GM23338 (cell line): ENCODE results near the gene OR5L2. TPM values are rescaled to one million over a fixed set of nuclear protein-coding genes. Genes with fewer than 3 reads are reported as not detected.

Experiments used
- ATAC-seq: fragments of 200-7000 bp; cut with Tn5 transposase; 3 replicates; pipeline ENCODE4 v1.9.1; 2020
- DNase-seq: peaks from one replicate; pipeline ENCODE4 v3.0.0-alpha.2; 2015; ENCODE audit warnings: low spot score
- H2AFZ ChIP-seq: fragments of 200-600 bp; sonication (generic); 2 replicates; pipeline ENCODE4 v1.8.0; 2016; ENCODE audit warnings: antibody characterized with exemption, mild to moderate bottlenecking, moderate library complexity
- H3F3A ChIP-seq: fragments of 200-600 bp; sonication (generic); replicated peaks from 2 replicates; pipeline ENCODE4 v1.8.0; 2017; ENCODE audit warnings: antibody characterized with exemption, mixed run types, low read depth
- H3K27ac ChIP-seq: fragments of 200-600 bp; sonication (generic); 2 replicates; pipeline ENCODE4 v1.6.1; 2016; ENCODE audit warnings: low read depth
- H3K27me3 ChIP-seq: fragments of 200-600 bp; sonication (generic); 2 replicates; pipeline ENCODE4 v1.8.0; 2016; ENCODE audit warnings: mild to moderate bottlenecking, mixed run types, moderate library complexity; ENCODE audit not compliant: insufficient read depth
- H3K36me3 ChIP-seq: fragments of 200-600 bp; sonication (generic); 2 replicates; pipeline ENCODE4 v1.8.0; 2016; ENCODE audit warnings: mild to moderate bottlenecking; ENCODE audit not compliant: insufficient read depth
- H3K4me1 ChIP-seq: fragments of 200-600 bp; sonication (generic); 2 replicates; pipeline ENCODE4 v1.8.0; 2016; ENCODE audit warnings: mild to moderate bottlenecking, moderate library complexity; ENCODE audit not compliant: insufficient read depth
- H3K4me2 ChIP-seq: fragments of 200-600 bp; sonication (generic); 2 replicates; pipeline ENCODE4 v1.7.1; 2017; ENCODE audit warnings: mixed run types
- H3K4me3 ChIP-seq: fragments of 200-600 bp; sonication (generic); 2 replicates; pipeline ENCODE4 v1.6.1; 2016; ENCODE audit warnings: mixed run types
- H3K79me2 ChIP-seq: fragments of 200-600 bp; sonication (generic); replicated peaks from 2 replicates; pipeline ENCODE4 v1.8.0; 2017; ENCODE audit warnings: mild to moderate bottlenecking; ENCODE audit not compliant: insufficient read depth
- H3K9me2 ChIP-seq: fragments of 200-600 bp; sonication (generic); 2 replicates; pipeline ENCODE4 v1.8.0; 2017; ENCODE audit not compliant: insufficient read depth
- H4K20me1 ChIP-seq: fragments of 200-600 bp; sonication (generic); replicated peaks from 2 replicates; pipeline ENCODE4 v1.8.0; 2017; ENCODE audit warnings: mild to moderate bottlenecking; ENCODE audit not compliant: insufficient read depth
- H3K27ac Mint-ChIP-seq: 2 replicates; pipeline ENCODE4 v1.8.0; 2020; ENCODE audit warnings: inconsistent platforms, mild to moderate bottlenecking, moderate library complexity, mixed read lengths
- H3K27me3 Mint-ChIP-seq: 3 replicates; pipeline ENCODE4 v1.8.0; 2022; ENCODE audit warnings: low read depth, mild to moderate bottlenecking, moderate library complexity, mixed read lengths, inconsistent platforms; ENCODE audit not compliant: insufficient read depth, poor library complexity
- H3K36me3 Mint-ChIP-seq: 3 replicates; pipeline ENCODE4 v1.8.0; 2021; ENCODE audit warnings: low read depth, mild to moderate bottlenecking, inconsistent platforms, moderate library complexity, mixed read lengths
- H3K4me1 Mint-ChIP-seq: 3 replicates; pipeline ENCODE4 v1.8.0; 2020; ENCODE audit warnings: mild to moderate bottlenecking, inconsistent platforms, mixed read lengths
- H3K4me3 Mint-ChIP-seq: 3 replicates; pipeline ENCODE4 v1.8.0; 2021; ENCODE audit warnings: moderate library complexity, mild to moderate bottlenecking, inconsistent platforms, mixed read lengths
- H3K9me3 Mint-ChIP-seq: 3 replicates; pipeline ENCODE4 v1.8.0; 2020; ENCODE audit warnings: moderate library complexity, mild to moderate bottlenecking, inconsistent platforms, mixed read lengths
- polyA plus RNA-seq: library from polyadenylated mRNA; unstranded; fragments of >200 nt; fragmentation: Nextera tagmentation; extraction: Ambion mirVana; gene quantifications from 2 replicates; pipeline ENCODE4 v1.2.1, GENCODE V29; 2016
- total RNA-seq: library from RNA; depleted of rRNA; stranded (reverse); fragments of >200 nt; shearing (Covaris generic); gene quantifications from 2 replicates; pipeline ENCODE4 v1.2.3, GENCODE V29; 2014
- TF ChIP-seq, protein P1 (sequence below): fragments of 250-450 bp; sonication (Bioruptor Pico); IDR thresholded peaks from 2 replicates; pipeline ENCODE4 v1.5.0; 2020; ENCODE audit warnings: mild to moderate bottlenecking, moderate library complexity
- TF ChIP-seq, protein P2 (sequence below): IDR thresholded peaks from one replicate; pipeline ENCODE4 v1.6.1; 2018; ENCODE audit warnings: antibody characterized with exemption; ENCODE audit not compliant: unreplicated experiment
- TF ChIP-seq, protein P3 (sequence below), 2 experiments: fragments of 200-600 bp in 1 of 2; sonication (generic) in 1 of 2; conservative IDR thresholded peaks; 2 replicates each; pipeline versions ENCODE4 v1.5.1 to v1.6.1; 2016 to 2017; ENCODE audit warnings: antibody characterized with exemption in 2 of 2, low read depth in 2 of 2, mild to moderate bottlenecking in 2 of 2, moderate library complexity in 1 of 2

OR5L2 gene
- total and polyA plus RNA-seq, 2 experiments from 2014 or later = not detected

DNA sequence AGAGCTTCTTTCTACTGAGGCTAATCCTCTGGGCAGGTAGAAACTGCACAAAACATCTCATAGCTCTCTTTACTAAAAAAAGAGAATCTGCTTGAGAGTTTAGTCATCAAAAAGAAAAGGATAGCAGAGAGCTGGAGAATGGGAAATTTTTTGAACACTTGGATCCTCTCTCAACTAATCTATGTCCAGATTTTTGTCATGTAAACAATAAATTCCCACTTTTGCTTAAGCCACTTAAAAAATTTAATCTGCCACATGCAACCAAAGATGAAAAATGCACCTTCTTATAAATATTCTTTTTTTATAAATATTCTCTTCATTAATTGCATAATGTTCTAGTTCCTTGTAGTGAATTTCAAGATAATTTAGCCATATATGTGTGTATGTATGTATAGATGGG is 22.0 kb downstream of the OR5L2 start (continued):
- TF ChIP-seq, protein P1, sequence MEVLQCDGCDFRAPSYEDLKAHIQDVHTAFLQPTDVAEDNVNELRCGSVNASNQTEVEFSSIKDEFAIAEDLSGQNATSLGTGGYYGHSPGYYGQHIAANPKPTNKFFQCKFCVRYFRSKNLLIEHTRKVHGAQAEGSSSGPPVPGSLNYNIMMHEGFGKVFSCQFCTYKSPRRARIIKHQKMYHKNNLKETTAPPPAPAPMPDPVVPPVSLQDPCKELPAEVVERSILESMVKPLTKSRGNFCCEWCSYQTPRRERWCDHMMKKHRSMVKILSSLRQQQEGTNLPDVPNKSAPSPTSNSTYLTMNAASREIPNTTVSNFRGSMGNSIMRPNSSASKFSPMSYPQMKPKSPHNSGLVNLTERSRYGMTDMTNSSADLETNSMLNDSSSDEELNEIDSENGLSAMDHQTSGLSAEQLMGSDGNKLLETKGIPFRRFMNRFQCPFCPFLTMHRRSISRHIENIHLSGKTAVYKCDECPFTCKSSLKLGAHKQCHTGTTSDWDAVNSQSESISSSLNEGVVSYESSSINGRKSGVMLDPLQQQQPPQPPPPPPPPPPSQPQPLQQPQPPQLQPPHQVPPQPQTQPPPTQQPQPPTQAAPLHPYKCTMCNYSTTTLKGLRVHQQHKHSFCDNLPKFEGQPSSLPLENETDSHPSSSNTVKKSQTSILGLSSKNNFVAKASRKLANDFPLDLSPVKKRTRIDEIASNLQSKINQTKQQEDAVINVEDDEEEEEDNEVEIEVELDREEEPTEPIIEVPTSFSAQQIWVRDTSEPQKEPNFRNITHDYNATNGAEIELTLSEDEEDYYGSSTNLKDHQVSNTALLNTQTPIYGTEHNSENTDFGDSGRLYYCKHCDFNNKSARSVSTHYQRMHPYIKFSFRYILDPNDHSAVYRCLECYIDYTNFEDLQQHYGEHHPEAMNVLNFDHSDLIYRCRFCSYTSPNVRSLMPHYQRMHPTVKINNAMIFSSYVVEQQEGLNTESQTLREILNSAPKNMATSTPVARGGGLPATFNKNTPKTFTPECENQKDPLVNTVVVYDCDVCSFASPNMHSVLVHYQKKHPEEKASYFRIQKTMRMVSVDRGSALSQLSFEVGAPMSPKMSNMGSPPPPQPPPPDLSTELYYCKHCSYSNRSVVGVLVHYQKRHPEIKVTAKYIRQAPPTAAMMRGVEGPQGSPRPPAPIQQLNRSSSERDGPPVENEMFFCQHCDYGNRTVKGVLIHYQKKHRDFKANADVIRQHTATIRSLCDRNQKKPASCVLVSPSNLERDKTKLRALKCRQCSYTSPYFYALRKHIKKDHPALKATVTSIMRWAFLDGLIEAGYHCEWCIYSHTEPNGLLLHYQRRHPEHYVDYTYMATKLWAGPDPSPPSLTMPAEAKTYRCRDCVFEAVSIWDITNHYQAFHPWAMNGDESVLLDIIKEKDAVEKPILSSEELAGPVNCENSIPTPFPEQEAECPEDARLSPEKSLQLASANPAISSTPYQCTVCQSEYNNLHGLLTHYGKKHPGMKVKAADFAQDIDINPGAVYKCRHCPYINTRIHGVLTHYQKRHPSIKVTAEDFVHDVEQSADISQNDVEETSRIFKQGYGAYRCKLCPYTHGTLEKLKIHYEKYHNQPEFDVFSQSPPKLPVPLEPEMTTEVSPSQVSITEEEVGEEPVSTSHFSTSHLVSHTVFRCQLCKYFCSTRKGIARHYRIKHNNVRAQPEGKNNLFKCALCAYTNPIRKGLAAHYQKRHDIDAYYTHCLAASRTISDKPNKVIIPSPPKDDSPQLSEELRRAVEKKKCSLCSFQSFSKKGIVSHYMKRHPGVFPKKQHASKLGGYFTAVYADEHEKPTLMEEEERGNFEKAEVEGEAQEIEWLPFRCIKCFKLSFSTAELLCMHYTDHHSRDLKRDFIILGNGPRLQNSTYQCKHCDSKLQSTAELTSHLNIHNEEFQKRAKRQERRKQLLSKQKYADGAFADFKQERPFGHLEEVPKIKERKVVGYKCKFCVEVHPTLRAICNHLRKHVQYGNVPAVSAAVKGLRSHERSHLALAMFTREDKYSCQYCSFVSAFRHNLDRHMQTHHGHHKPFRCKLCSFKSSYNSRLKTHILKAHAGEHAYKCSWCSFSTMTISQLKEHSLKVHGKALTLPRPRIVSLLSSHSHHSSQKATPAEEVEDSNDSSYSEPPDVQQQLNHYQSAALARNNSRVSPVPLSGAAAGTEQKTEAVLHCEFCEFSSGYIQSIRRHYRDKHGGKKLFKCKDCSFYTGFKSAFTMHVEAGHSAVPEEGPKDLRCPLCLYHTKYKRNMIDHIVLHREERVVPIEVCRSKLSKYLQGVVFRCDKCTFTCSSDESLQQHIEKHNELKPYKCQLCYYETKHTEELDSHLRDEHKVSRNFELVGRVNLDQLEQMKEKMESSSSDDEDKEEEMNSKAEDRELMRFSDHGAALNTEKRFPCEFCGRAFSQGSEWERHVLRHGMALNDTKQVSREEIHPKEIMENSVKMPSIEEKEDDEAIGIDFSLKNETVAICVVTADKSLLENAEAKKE (CRISPR knock-in tag) = no peak
- TF ChIP-seq, protein P2, sequence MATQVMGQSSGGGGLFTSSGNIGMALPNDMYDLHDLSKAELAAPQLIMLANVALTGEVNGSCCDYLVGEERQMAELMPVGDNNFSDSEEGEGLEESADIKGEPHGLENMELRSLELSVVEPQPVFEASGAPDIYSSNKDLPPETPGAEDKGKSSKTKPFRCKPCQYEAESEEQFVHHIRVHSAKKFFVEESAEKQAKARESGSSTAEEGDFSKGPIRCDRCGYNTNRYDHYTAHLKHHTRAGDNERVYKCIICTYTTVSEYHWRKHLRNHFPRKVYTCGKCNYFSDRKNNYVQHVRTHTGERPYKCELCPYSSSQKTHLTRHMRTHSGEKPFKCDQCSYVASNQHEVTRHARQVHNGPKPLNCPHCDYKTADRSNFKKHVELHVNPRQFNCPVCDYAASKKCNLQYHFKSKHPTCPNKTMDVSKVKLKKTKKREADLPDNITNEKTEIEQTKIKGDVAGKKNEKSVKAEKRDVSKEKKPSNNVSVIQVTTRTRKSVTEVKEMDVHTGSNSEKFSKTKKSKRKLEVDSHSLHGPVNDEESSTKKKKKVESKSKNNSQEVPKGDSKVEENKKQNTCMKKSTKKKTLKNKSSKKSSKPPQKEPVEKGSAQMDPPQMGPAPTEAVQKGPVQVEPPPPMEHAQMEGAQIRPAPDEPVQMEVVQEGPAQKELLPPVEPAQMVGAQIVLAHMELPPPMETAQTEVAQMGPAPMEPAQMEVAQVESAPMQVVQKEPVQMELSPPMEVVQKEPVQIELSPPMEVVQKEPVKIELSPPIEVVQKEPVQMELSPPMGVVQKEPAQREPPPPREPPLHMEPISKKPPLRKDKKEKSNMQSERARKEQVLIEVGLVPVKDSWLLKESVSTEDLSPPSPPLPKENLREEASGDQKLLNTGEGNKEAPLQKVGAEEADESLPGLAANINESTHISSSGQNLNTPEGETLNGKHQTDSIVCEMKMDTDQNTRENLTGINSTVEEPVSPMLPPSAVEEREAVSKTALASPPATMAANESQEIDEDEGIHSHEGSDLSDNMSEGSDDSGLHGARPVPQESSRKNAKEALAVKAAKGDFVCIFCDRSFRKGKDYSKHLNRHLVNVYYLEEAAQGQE = no peak

DNA sequence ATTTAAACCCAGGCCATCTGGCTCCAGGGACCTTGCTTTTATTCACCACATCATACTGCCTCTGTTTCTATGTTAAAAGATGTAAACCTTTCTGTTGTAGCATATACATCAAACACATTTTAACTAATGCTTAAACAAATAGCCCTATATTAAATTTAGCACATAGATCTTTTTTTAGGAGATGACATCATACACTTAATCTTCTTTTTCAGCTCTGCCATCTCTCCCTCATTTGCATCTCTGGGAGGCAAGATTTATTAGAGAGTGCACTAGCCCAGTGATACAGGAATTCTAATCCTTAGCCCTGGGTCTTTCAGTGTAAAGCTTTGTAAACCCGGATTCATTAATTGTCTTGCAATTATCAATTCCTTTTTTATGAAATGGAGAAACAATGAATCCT is 25.1 kb downstream of the OR5L2 start:
- H3K27me3 Mint-ChIP-seq = no peaks in the 10 kb centered on the region
- H3K27ac Mint-ChIP-seq = no peak overlapping the region
- peaks cover 87% of the 10 kb centered on the region for H3K9me3 Mint-ChIP-seq
- H3F3A ChIP-seq = no peaks in the 10 kb centered on the region
- H2AFZ ChIP-seq = no peak overlapping the region
- no peak overlapping the region for H3K4me3 ChIP-seq
- H3K36me3 ChIP-seq = 0 out of 2 replicates have a peak, but pooled peaks cover 2% of the 10 kb centered on the region
- H3K9me2 ChIP-seq = no peaks in the 10 kb centered on the region
- H3K27me3 ChIP-seq = no peaks in the 10 kb centered on the region
- TF ChIP-seq, protein P3, sequence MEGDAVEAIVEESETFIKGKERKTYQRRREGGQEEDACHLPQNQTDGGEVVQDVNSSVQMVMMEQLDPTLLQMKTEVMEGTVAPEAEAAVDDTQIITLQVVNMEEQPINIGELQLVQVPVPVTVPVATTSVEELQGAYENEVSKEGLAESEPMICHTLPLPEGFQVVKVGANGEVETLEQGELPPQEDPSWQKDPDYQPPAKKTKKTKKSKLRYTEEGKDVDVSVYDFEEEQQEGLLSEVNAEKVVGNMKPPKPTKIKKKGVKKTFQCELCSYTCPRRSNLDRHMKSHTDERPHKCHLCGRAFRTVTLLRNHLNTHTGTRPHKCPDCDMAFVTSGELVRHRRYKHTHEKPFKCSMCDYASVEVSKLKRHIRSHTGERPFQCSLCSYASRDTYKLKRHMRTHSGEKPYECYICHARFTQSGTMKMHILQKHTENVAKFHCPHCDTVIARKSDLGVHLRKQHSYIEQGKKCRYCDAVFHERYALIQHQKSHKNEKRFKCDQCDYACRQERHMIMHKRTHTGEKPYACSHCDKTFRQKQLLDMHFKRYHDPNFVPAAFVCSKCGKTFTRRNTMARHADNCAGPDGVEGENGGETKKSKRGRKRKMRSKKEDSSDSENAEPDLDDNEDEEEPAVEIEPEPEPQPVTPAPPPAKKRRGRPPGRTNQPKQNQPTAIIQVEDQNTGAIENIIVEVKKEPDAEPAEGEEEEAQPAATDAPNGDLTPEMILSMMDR (conservative IDR thresholded peaks at IDR 0.05; ENCODE audit: low read depth in 2 of 2) = no peak
- DNase-seq (no peak), ATAC-seq (no peak)
- H3K4me1 ChIP-seq = no peaks in the 10 kb centered on the region
- no peak overlapping the region for H3K4me2 ChIP-seq
- no peak overlapping the region for H3K27ac ChIP-seq
- no peaks in the 10 kb centered on the region for H3K4me1 Mint-ChIP-seq
- H4K20me1 ChIP-seq = no peaks in the 10 kb centered on the region
- H3K36me3 Mint-ChIP-seq = peaks cover 18% of the 10 kb centered on the region; the same call in 2 of the 3 replicates
- no peak overlapping the region for H3K4me3 Mint-ChIP-seq
- H3K79me2 ChIP-seq = no peaks in the 10 kb centered on the region
